Measurements from ENCODE around the gene SEMA3F. TPM values are rescaled to one million over a fixed set of nuclear protein-coding genes. Genes with fewer than 3 reads are reported as not detected.

SEMA3F gene
- total RNA-seq, 4 donors from 2014 or later, result 11.9 to 46.5 (median 23.3) TPM

DNA sequence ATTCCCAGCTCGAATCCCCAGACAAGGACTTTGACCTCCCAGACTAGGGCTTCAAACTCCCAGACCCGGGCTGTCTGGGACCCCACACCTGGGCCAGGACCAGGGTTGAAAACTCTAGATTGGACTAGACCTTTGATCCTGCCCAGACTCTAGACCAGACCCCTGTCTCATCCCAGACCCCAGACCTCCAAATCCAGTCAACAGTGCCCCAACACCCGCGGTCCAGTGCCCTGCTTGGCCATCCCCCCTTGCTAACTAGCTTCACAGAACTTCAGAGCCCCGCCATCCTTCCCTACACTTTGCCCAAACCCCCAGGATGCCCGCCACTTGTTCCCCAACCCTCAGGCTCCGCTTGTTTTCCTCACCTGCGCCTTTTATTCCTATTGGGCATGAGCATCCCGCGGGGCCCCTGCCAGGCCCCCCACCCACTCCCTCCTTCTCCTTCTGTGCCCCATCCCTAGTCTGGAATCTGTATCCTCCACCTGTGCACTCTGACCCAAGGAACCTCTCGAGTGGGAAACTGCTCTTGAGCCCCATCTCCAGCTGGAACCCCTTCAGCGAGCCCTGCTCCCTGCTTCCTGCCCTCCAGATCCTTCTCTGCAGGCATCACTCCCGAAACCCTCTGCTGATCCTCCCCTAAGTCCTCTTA is 81.5 kb downstream of the SEMA3F start:
- WGBS, result 2% methylated on average over 13 of the region's 13 CpGs
- H3K4me3 ChIP-seq, result peak overlapping the region; percentile 64 to 94 (median 80)
- no peaks in the 10 kb centered on the region for H3K27me3 ChIP-seq
- H3K27ac ChIP-seq (replicated peaks in 1 of 4), result peak overlapping the region; percentile 88 to 92 (median 90)
- H3K9me3 ChIP-seq, result no peaks in the 10 kb centered on the region
- H3K36me3 ChIP-seq, result peaks cover 0 to 11% (median 4%) of the 10 kb centered on the region in 4 donors
- DNase-seq (ENCODE audit: extremely low spot score), result no peak
- H3K4me1 ChIP-seq, result peaks cover 51 to 63% (median 59%) of the 10 kb centered on the region in 4 donors
- no peak for TF ChIP-seq POLR2A (IDR thresholded peaks at IDR 0.05; ENCODE audit: low read depth)
- intact Hi-C loops (cut with DNase I), result no loop called here

DNA sequence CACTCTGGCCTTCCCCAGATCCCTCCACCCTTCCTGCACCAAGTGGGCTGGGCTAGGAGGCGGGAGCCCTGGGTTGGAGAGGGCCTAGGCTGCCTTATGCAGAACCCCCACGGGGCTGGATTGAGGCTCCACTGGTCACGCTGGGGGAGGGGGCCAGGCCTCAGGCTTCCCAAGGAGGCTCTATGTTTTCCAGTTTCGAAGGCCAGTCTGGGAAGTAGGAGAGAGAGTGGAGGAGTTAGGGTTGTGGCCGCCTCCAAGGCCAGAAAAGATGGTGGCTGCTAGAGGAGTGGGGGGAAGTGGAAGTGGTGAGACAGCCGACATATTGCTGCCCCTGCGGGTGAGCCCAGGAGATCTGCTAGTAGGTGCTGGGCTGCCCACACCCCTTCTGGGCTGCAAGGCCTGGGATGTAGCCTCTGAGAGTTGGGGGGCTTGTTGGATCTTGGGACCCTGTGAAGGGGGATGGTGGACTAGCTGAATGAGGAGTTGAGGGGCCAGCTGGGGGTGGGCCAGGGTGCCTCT is 82.1 kb downstream of the SEMA3F start:
- Histone ChIP-seq H3K27ac (replicated peaks in 1 of 4) (peak overlapping the region; percentile 88 to 92 (median 90)), H3K4me1 (peaks cover 57 to 69% (median 65%) of the 10 kb centered on the region in 4 donors), H3K27me3 (no peaks in the 10 kb centered on the region), H3K36me3 (peaks cover 0 to 11% (median 4%) of the 10 kb centered on the region in 4 donors), H3K9me3 (no peaks in the 10 kb centered on the region), H3K4me3 (peak overlapping the region; percentile 64 to 94 (median 80))
- no peak for DNase-seq (ENCODE audit: extremely low spot score)
- TF ChIP-seq EP300 (IDR thresholded peaks at IDR 0.05) (no peak), POLR2A (IDR thresholded peaks at IDR 0.05; ENCODE audit: low read depth) (no peak), POLR2AphosphoS5 (IDR thresholded peaks at IDR 0.05) (no peak)
- TF ChIP-seq, protein P1, sequence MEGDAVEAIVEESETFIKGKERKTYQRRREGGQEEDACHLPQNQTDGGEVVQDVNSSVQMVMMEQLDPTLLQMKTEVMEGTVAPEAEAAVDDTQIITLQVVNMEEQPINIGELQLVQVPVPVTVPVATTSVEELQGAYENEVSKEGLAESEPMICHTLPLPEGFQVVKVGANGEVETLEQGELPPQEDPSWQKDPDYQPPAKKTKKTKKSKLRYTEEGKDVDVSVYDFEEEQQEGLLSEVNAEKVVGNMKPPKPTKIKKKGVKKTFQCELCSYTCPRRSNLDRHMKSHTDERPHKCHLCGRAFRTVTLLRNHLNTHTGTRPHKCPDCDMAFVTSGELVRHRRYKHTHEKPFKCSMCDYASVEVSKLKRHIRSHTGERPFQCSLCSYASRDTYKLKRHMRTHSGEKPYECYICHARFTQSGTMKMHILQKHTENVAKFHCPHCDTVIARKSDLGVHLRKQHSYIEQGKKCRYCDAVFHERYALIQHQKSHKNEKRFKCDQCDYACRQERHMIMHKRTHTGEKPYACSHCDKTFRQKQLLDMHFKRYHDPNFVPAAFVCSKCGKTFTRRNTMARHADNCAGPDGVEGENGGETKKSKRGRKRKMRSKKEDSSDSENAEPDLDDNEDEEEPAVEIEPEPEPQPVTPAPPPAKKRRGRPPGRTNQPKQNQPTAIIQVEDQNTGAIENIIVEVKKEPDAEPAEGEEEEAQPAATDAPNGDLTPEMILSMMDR (IDR thresholded peaks at IDR 0.05), result no peak
- intact Hi-C loops (cut with DNase I), result no loop called here
- WGBS, result 0% methylated on average over 7 of the region's 7 CpGs

DNA sequence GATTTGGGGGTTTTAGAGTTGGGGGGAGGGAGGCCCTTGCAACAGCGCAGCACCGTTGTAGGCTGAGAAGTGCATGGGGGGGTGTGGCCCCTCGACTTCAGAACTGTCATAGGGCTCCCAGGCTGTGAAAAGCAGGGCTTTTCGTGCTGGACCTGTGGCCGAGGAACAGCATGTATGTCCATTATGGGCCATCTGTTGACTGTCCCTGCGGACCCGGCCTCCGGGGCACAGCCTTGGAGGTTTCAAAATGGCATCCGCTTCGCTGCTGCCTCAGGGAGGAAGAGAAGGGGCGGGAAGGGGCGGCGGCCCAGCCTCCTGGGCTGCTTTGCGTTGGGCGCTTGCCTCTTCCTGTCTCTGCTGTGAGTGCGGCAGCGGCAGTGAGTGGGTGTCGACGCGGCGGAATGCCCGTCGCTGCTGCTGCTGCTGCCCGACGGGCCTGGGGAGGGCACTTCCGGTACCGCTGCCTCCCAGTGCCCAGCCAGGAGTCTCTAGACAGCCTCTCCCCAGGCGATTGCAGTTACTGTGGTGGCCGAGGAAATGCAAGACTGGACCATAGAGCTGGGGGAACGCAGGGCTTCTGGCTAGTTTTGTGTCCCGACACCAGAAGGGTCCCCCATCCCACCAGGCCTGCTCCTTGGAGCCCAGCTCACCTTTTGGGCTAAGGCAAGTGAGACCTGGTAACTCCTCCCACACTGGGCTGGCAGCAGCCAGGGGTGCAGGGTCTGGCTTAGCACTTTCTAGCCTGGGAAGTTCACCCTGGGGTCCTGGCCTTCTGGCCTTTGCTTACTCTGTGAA is 82.8 kb downstream of the SEMA3F start:
- H3K4me1 ChIP-seq, result peaks cover 64 to 76% (median 73%) of the 10 kb centered on the region in 4 donors
- H3K4me3 ChIP-seq, result peak overlapping the region; percentile 64 to 94 (median 80)
- H3K36me3 ChIP-seq, result peaks cover 0 to 11% (median 4%) of the 10 kb centered on the region in 4 donors
- TF ChIP-seq EP300 (IDR thresholded peaks at IDR 0.05) (no peak), POLR2AphosphoS5 (IDR thresholded peaks at IDR 0.05) (peak; percentile 85 to 88), POLR2A (IDR thresholded peaks at IDR 0.05; ENCODE audit: low read depth) (peak; percentile 27)
- TF ChIP-seq, protein P1 (IDR thresholded peaks at IDR 0.05), result no peak
- H3K9me3 ChIP-seq, result no peaks in the 10 kb centered on the region
- 0% methylated on average over 17 of the region's 31 CpGs for WGBS
- DNase-seq (ENCODE audit: extremely low spot score), result peak; percentile 96
- H3K27me3 ChIP-seq, result no peaks in the 10 kb centered on the region
- intact Hi-C loops (cut with DNase I), result no loop called here
- H3K27ac ChIP-seq (replicated peaks in 1 of 4), result peak overlapping the region; percentile 88 to 92 (median 90)

DNA sequence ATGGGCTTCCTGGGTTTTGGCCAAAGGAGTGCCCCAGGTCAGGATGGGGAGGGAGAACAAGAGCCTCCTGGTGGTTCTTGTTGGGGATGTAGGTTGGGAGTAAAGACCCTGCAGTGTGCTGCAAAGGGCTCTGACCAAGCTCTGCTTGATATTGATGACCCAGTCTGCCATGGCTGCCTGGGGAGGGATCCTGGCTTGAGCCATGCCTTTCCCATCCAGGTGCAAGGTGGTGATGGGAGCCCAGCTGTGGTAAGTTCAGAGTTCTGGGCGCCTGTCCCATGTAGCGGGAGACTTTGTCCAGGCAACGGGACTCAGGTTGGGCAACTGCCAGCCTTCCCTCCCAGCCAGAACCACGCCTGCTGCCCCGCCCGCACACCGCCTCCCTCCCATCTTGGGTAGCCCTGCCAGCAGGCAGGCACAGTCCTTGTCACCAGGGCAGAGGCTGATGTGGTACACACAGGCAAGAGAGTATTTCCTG is 83.5 kb downstream of the SEMA3F start:
- no peaks in the 10 kb centered on the region for H3K27me3 ChIP-seq
- peaks cover 0 to 11% (median 4%) of the 10 kb centered on the region in 4 donors for H3K36me3 ChIP-seq
- peak overlapping the region; percentile 88 to 92 (median 90) for H3K27ac ChIP-seq (replicated peaks in 1 of 4)
- peaks cover 71 to 83% (median 79%) of the 10 kb centered on the region in 4 donors for H3K4me1 ChIP-seq
- TF ChIP-seq POLR2AphosphoS5 (IDR thresholded peaks at IDR 0.05) (peak; percentile 66 to 68), POLR2A (IDR thresholded peaks at IDR 0.05; ENCODE audit: low read depth) (no peak)
- TF ChIP-seq, protein P1 (IDR thresholded peaks at IDR 0.05), result peak in 1 of 3 experiments; percentile 10
- no peak for DNase-seq (ENCODE audit: extremely low spot score)
- intact Hi-C loops (cut with DNase I), result no loop called here
- peak overlapping the region; percentile 64 to 94 (median 80) for H3K4me3 ChIP-seq
- H3K9me3 ChIP-seq, result no peaks in the 10 kb centered on the region
- WGBS, result 39% methylated on average over 7 of the region's 7 CpGs

Small RNAs within 50 kb of the gene (small RNA-seq; reads per million reads assigned to genes)
- gene MIR566 (0 reads per million in 3 donors), gene MIR5787 (0 reads per million in 3 donors)

Other genes with a start within 250 kb of the SEMA3F start
- 10 to 100 TPM in 3 of 4 donors, 1 to 10 TPM in 1; 9.9 to 19.1 (median 15.7) TPM for gene MON1A, start 225.5 kb upstream of the SEMA3F start, total RNA-seq
- 100 to 1,000 TPM in 1 of 4 donors, 10 to 100 TPM in 3; 57.9 to 100 (median 66.9) TPM for gene RBM6, start 215.2 kb upstream of the SEMA3F start, total RNA-seq
- gene RBM5, start 66.4 kb upstream of the SEMA3F start, total RNA-seq, result 100 to 1,000 TPM in 2 of 4 donors, 10 to 100 TPM in 2; 78.0 to 161 (median 95.8) TPM
- gene GNAT1, start 36.3 kb downstream of the SEMA3F start, total RNA-seq, result not detected
- gene SLC38A3, start 49.9 kb downstream of the SEMA3F start, total RNA-seq, result under 1 TPM in 2 of 4 donors, not detected in 2; 0.11 to 0.39 TPM
- gene GNAI2, start 80.9 kb downstream of the SEMA3F start, total RNA-seq, result 100 to 1,000 TPM; 149 to 297 (median 239) TPM
- gene SEMA3B, start 113.8 kb downstream of the SEMA3F start, total RNA-seq, result 10 to 100 TPM; 37.4 to 66.6 (median 46.4) TPM
- not detected for gene LSMEM2, start 123.8 kb downstream of the SEMA3F start, total RNA-seq
- gene IFRD2, start 137.1 kb downstream of the SEMA3F start, total RNA-seq, result 100 to 1,000 TPM in 1 of 4 donors, 10 to 100 TPM in 3; 49.4 to 106 (median 85.8) TPM
- gene HYAL3, start 144.1 kb downstream of the SEMA3F start, total RNA-seq, result 1 to 10 TPM; 2.1 to 6.7 (median 3.4) TPM
- 1 to 10 TPM; 6.8 to 9.5 (median 8.0) TPM for gene NAA80, start 144.1 kb downstream of the SEMA3F start, total RNA-seq
- gene HYAL1, start 148.2 kb downstream of the SEMA3F start, total RNA-seq, result 10 to 100 TPM in 1 of 4 donors, 1 to 10 TPM in 3; 8.3 to 15.6 (median 9.0) TPM
- gene HYAL2, start 167.4 kb downstream of the SEMA3F start, total RNA-seq, result 100 to 1,000 TPM in 2 of 4 donors, 10 to 100 TPM in 2; 37.4 to 114 (median 97.2) TPM
- gene TUSC2, start 172.9 kb downstream of the SEMA3F start, total RNA-seq, result 10 to 100 TPM; 18.7 to 40.6 (median 37.5) TPM
- gene RASSF1, start 185.5 kb downstream of the SEMA3F start, total RNA-seq, result 10 to 100 TPM; 28.7 to 44.2 (median 33.2) TPM
- gene ZMYND10, start 190.4 kb downstream of the SEMA3F start, total RNA-seq, result under 1 TPM in 3 of 4 donors, not detected in 1; 0.50 to 0.57 (median 0.52) TPM
- 10 to 100 TPM; 10.4 to 16.7 (median 14.2) TPM for gene NPRL2, start 195.5 kb downstream of the SEMA3F start, total RNA-seq
- gene CYB561D2, start 195.5 kb downstream of the SEMA3F start, total RNA-seq, result 10 to 100 TPM in 1 of 4 donors, 1 to 10 TPM in 3; 5.4 to 12.4 (median 8.1) TPM
- 10 to 100 TPM; 37.0 to 85.6 (median 66.3) TPM for gene TMEM115, start 204.2 kb downstream of the SEMA3F start, total RNA-seq